H1 (cell line): Measurements from ENCODE around the gene FARS2.

Experiments used
- CREB1 ChIP-seq: IDR thresholded peaks from 2 replicates; pipeline ENCODE4 v1.6.1; 2012; ENCODE audit warnings: inconsistent platforms
- CTBP2 ChIP-seq: IDR thresholded peaks from 2 replicates; pipeline ENCODE4 v1.7.0; 2011; ENCODE audit warnings: borderline replicate concordance, mild to moderate bottlenecking, moderate library complexity, mixed read lengths, low read length; ENCODE audit not compliant: insufficient read depth, insufficient read length
- EZH2 ChIP-seq: fragments of 200-600 bp; sonication (generic); IDR thresholded peaks from 2 replicates; pipeline ENCODE4 v1.7.1; 2012; ENCODE audit warnings: low read depth, mild to moderate bottlenecking, moderate library complexity, low read length, inconsistent platforms; ENCODE audit not compliant: severe bottlenecking
- GABPA ChIP-seq: IDR thresholded peaks from 2 replicates; pipeline ENCODE4 v1.6.1; 2011; ENCODE audit warnings: mild to moderate bottlenecking, low read length, moderate library complexity, borderline replicate concordance; ENCODE audit not compliant: insufficient read depth
- GTF2F1 ChIP-seq: IDR thresholded peaks from 2 replicates; pipeline ENCODE4 v1.6.1; 2012; ENCODE audit warnings: low read depth, low read length, improper control_type of control experiment, borderline replicate concordance
- JUN ChIP-seq: IDR thresholded peaks from 2 replicates; pipeline ENCODE4 v1.6.1; 2011; ENCODE audit warnings: low read depth, mild to moderate bottlenecking, improper control_type of control experiment, low read length
- NANOG ChIP-seq: IDR thresholded peaks from 2 replicates; pipeline ENCODE4 v1.6.1; 2011; ENCODE audit warnings: low read length, low read depth, mild to moderate bottlenecking, inconsistent platforms; ENCODE audit not compliant: insufficient read depth, poor library complexity, severe bottlenecking
- POLR2A ChIP-seq, 2 experiments: IDR thresholded peaks; 1 replicate in 1 of 2; 2 replicates in 1 of 2; pipeline ENCODE4 v1.6.1; 2011; ENCODE audit warnings: low read depth in 2 of 2, low read length in 2 of 2, mild to moderate bottlenecking in 2 of 2; ENCODE audit errors: control extremely low read depth in 1 of 2
- POLR2AphosphoS5 ChIP-seq: IDR thresholded peaks from 2 replicates; pipeline ENCODE4 v1.6.1; 2011; ENCODE audit warnings: low read depth, low read length
- RBBP5 ChIP-seq: IDR thresholded peaks from 2 replicates; pipeline ENCODE4 v1.7.1; 2012; ENCODE audit warnings: low read depth, mild to moderate bottlenecking, inconsistent platforms, low read length, moderate library complexity, borderline replicate concordance
- TAF1 ChIP-seq: IDR thresholded peaks from 2 replicates; pipeline ENCODE4 v1.6.1; 2011; ENCODE audit warnings: mild to moderate bottlenecking, low read depth, low read length
- TCF12 ChIP-seq: IDR thresholded peaks from 2 replicates; pipeline ENCODE4 v1.6.1; 2011; ENCODE audit warnings: low read depth, mild to moderate bottlenecking, low read length
- TF ChIP-seq, protein P1 (sequence below), 3 experiments: IDR thresholded peaks; 1 replicate in 2 of 3; 2 replicates in 1 of 3; pipeline versions ENCODE4 v1.5.1 to v1.6.1; 2011; ENCODE audit warnings: low read length in 3 of 3, mild to moderate bottlenecking in 3 of 3, inconsistent platforms in 2 of 3, low read depth in 1 of 3, moderate library complexity in 1 of 3; ENCODE audit not compliant: insufficient read depth in 1 of 3; ENCODE audit errors: control extremely low read depth in 1 of 3
- TF ChIP-seq, protein P2 (sequence below): IDR thresholded peaks from 2 replicates; pipeline ENCODE4 v1.6.1; 2012; ENCODE audit warnings: inconsistent platforms

GRCh38 chr6:5469101-5469846 lies 208.0 kb downstream of the FARS2 start:
- TF ChIP-seq, protein P1, sequence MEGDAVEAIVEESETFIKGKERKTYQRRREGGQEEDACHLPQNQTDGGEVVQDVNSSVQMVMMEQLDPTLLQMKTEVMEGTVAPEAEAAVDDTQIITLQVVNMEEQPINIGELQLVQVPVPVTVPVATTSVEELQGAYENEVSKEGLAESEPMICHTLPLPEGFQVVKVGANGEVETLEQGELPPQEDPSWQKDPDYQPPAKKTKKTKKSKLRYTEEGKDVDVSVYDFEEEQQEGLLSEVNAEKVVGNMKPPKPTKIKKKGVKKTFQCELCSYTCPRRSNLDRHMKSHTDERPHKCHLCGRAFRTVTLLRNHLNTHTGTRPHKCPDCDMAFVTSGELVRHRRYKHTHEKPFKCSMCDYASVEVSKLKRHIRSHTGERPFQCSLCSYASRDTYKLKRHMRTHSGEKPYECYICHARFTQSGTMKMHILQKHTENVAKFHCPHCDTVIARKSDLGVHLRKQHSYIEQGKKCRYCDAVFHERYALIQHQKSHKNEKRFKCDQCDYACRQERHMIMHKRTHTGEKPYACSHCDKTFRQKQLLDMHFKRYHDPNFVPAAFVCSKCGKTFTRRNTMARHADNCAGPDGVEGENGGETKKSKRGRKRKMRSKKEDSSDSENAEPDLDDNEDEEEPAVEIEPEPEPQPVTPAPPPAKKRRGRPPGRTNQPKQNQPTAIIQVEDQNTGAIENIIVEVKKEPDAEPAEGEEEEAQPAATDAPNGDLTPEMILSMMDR (IDR thresholded peaks at IDR 0.05; ENCODE audit: control extremely low read depth in 1 of 3, insufficient read depth in 1 of 3, low read depth in 1 of 3, low read length in 3 of 3): no peak
- TF ChIP-seq GABPA (no peak), EZH2 (no peak), CREB1 (no peak), RBBP5 (no peak), POLR2AphosphoS5 (no peak), TAF1 (no peak), CTBP2 (no peak), JUN (no peak), POLR2A (IDR thresholded peaks at IDR 0.05; ENCODE audit: control extremely low read depth in 1 of 2, low read depth in 2 of 2, low read length in 2 of 2) (no peak), TCF12 (no peak), NANOG (no peak), GTF2F1 (no peak)
- TF ChIP-seq, protein P2, sequence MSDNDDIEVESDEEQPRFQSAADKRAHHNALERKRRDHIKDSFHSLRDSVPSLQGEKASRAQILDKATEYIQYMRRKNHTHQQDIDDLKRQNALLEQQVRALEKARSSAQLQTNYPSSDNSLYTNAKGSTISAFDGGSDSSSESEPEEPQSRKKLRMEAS: no peak
